Measurements from ENCODE around the gene GIGYF2.

- TF ChIP-seq CTCF (IDR thresholded peaks at IDR 0.05) (no peak), REST (IDR thresholded peaks at IDR 0.05; ENCODE audit: insufficient read depth in 1 of 2, low read depth in 2 of 2, low read length in 1 of 2) (no peak), POLR2AphosphoS5 (IDR thresholded peaks at IDR 0.05; ENCODE audit: low read depth, low read length) (no peak), SIN3A (IDR thresholded peaks at IDR 0.05; ENCODE audit: borderline replicate concordance, insufficient read depth, low read depth, low read length) (no peak)
Observed at GRCh38 chr2:232883116-232883721, 186.1 kb downstream of the GIGYF2 start.
